Esophagus squamous epithelium (tissue), 4 donors: Measurements from ENCODE around the gene PSKH1.

Source experiments
- CTCF ChIP-seq, 6 experiments: fragments of 450-650 bp in 4 of 6; fragments of 200-600 bp in 2 of 6; sonication (generic) in 2 of 6; IDR thresholded peaks; one replicate each; pipeline ENCODE4 v1.5.1; 2016 to 2019; ENCODE audit warnings: antibody characterized with exemption in 6 of 6, mild to moderate bottlenecking in 4 of 6, moderate library complexity in 4 of 6
- POLR2A ChIP-seq, 4 donors: fragments of 450-650 bp; IDR thresholded peaks; one replicate each; pipeline ENCODE4 v1.6.1; 2017; ENCODE audit warnings: antibody characterized with exemption in 4 of 4, mild to moderate bottlenecking in 4 of 4, moderate library complexity in 3 of 4

DNA sequence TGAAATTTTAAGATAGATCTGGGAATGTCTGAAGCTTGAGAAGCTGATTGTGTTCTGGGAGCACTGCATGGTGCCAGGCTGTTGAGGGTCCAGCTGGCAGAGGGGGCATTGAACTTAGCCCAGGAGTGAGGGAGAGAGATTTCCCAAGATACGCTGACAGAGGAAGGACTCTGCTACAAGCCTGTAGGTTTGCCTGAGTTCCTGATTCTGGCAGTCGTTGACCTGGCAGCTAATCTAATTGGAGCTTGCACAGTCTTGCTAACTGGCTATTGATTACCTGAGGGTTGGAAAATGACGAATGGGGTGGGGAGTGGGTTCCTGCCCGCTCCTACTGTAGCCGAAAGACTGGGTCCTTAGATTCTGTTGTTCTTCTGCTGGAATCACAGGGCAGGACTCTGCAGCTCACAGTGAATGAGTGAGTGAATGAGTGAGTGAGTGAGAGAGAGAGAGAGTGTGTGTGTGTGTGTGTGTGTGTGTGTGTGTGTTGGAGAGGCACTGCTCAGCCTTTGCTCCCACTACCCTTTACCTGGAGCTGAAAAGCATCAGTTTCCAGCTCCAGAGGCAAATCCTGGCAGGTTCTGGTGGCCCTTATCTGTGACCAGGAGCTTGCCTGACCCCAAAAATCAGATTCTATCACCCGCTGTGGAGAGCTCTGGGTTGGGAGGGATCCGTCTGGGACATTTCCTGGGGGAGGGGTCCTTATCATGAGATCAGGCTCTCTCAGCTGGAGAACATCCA lies 21.9 kb downstream of the PSKH1 start:
- TF ChIP-seq CTCF (IDR thresholded peaks at IDR 0.05), result no peak
- TF ChIP-seq POLR2A (IDR thresholded peaks at IDR 0.05), result no peak
